Activated gamma-delta T cell (primary cell): ENCODE measurements around the gene ZNF529.
"Not testable (repeated sequence)": the region's sequence is repeated elsewhere in the genome, so short reads cannot be mapped to it uniquely, and the experiment has no call there.

Source experiments
- DNase-seq: peaks from one replicate; lab custom pipeline; 2025; lab: John Stamatoyannopoulos, UW
- total RNA-seq, 2 donors: gene quantifications; one replicate each; lab custom pipeline; 2026; lab: John Stamatoyannopoulos, UW

Gene ZNF529
- 49.5 to 60.7 reads per million in 2 donors for total RNA-seq

DNA sequence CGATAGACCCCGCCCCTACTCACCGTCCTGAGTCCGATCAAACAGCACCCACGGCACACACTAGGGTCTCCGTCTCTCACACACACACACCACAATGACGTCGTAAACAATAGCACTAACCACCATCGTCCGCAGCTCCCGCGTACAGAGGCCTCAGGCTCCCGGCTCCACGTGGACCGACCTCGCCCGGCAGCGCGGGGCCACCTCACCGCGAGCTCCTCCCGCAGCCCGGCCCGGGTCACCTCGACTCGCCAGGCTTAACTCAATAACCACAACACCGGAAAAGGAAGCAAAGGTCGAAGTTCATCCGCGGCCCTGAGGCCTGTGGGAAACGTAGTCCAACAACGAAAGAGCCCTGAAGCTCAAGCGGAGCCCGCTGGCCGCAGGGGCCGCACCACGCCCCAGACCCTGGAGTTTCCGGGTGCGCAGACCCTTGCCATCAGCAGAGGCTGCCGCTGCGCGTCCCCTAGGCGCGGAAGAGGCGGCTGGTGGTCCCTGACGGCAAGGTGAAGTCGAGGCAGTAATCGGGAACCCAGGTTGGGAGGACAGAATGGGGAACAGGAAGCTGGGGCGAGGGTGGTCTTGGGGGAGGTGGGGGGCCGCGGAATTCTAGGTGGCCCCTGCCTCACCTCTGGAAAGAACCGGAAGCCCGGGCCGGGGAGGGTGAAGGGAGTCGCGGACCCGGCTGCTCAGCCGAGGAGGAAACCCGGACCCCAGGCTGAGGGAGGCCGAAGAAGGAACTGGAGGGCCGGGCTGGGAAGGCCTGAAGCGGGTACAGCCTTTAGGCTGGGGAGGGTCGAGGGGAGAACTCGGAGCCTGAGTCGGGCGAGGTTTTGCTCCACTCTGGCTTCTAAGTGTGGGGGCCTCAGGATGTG lies at the start of gene ZNF529:
Gene ZNF529, minus strand, starts transcription at position 273 of the 875 bp plus-strand sequence. CDS start 946 bp downstream, outside the sequence.
- peak; percentile 75 for DNase-seq

DNA sequence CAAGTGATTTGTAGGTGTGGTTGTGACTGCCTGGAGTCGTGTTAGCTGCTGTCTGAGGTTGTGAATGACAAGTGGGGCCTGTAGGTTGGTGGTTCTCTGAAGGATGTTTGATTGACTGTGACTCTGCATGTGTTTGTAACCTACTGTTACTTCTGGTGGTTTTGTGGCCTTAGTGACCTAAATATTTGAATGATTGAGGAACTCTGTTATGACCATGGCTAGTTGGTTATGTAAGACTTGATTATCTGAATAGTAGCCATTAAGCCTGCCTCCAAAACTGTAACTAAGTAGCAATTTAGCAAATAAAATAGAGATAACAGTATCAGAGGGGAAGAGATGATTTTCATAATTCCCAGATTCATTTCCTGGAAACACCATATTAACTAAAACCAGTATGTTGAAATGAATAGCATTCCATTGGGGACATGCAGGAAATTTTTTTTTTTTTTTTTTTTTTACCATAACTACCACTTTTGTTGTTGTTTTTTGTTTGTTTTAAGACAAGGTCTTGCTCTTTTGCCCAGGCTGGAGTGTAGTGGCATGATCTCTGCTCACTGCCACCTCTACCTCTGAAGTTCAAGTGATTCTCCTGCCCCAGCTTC lies 32.9 kb upstream of the ZNF529 start:
- DNase-seq = no peak

DNA sequence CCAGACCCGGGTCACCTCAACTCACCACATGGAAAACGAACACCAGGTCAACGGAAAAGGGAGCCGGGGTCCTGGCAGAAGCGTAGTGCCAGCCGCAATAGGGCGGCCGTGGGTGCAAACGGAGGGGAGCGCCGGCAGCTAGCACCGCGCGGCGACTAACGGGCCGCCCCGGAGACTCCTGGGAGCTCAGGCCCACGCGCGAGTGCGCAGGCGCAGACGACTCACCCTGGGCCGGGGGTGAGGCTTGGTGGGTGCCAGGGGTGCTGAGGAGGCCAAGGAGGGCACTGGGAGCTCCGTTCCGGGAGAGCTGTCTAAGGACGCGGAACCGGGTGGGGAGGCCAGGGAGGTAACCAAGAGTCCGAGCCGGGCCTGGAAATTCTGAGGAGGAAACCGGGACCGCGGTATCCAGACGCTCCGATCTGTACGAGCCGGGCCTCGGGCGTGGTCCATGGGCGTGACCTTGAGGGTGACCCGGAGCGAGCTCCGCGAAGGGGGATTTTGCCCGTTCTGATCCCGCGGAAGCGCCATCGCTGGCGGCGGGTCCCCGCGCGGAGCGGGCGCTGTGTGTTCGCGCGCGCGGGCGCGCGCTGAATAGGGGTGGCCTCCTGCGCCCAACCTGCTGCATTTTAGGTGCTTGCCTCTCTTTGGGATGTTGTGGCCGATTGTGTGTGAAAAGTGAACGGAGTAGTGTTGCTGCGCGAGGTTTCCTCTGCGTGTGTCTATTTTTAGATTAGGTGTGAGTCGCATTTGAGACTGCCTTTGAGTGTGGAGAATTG lies 32.2 kb upstream of the ZNF529 start, which contains the start of gene ZNF382:
Gene ZNF382, plus strand, starts transcription at position 213 of the 776 bp plus-strand sequence. CDS start 4,602 bp downstream, outside the sequence.
- peak; percentile 65 for DNase-seq

DNA sequence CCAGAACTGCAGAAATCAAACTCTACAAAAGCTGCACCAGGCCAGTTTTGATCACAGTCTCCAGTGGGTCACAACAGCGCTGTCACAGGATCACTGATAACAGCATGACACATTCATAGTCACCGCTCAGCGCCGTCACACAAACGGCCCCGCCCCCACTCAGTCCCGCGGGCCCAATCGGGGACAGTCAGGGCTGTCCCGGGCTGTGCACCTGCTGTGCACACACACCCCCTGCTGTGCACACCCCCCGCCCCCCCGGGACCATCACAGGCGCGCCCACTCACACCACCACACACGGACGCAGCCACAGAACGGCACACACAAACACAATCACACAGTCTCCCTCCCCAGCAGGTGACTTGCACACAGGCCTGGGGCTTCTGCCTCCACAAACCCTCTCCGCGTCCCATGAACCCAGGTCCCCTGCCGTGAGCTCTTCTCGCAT lies 31.6 kb upstream of the ZNF529 start:
- peak; percentile 72 for DNase-seq

DNA sequence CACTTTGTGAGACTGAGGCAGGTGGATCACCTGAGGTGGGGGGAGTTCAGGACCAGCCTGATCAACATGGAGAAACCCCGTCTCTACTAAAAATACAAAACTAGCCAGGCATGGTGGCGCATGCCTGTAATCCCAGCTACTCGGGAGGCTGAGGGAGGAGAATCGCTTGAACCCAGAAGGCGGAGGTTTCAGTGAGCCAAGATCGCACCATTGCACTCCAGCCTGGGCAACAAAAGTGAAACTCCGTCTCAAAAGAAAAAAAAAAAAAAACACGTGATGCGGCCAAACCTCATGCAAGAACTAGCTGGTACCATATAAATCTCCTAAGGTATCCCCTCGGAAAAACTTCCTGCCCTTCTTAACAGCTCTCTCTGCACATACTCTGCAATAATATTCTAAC lies 29.6 kb upstream of the ZNF529 start:
- not testable (repeated sequence) for DNase-seq

DNA sequence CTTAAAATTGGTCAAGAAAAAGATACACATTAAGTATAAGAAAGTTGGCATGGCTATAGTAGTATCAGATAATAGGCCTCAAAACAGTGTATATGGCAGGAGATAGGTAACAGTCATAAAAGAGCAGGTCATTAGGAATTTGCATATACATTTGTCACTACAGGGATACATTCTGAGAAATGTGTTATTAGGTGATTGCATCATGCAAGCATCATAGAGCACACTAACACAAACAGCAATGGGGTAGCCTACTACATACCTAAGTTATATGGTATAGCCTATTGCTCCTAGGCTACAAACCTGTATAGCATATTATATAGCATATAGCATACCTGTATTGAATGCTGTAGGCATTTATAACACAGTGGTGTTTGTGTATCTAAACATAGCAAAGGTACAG lies 6.2 kb upstream of the ZNF529 start:
- no peak for DNase-seq

DNA sequence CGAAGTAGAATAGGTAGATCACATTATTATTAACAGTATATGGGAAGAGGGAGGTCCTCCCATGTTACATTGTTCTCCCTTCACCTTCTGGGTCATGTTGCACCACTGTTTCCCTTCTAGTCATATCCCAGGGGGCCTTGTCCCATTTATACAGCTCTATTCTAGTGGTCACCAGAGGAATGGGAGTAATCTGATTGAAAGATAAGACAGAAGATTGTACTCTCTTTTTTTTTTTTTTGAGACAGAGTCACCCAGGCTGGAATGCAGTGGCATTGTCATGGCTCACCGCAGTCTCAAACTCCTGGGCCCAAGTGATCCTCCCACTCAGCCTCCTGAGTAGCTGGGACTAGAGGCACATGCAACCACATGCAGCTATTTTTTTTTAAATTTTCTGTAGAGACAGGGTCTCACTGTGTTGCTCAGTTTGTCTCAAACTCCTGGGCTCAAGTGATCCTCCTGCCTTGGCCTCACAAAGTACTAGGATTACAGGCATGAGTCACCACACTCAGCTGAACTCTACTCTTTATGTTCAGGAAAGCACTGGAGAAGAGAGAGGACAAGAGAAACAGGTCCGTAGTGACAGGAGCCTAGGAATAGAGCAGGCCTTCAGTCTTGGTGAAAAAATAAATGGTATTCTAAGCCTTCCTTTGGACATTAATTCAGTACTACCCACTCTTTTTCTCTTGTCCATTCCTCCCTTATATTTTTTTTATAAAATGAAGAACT lies 4.3 kb upstream of the ZNF529 start:
- DNase-seq = no peak

DNA sequence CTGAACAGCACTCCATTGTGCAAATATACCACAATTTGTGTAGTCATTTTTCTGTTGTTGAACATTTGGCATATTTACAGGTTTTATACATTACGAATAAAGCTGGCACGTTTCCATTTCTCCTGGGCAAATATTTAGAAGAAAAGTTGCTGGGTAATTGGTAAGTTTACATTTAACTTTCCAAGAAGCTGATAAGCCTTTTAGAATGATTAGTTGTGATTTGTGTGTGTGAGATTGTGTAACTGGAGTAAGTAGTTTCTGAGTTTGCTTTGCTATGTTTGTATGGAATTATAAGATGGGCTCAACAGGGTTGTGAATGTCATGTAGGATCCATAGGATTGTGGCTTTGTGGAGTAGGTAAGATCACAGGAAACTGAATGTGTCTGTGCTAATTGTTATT lies 1.6 kb upstream of the ZNF529 start:
- DNase-seq = no peak

DNA sequence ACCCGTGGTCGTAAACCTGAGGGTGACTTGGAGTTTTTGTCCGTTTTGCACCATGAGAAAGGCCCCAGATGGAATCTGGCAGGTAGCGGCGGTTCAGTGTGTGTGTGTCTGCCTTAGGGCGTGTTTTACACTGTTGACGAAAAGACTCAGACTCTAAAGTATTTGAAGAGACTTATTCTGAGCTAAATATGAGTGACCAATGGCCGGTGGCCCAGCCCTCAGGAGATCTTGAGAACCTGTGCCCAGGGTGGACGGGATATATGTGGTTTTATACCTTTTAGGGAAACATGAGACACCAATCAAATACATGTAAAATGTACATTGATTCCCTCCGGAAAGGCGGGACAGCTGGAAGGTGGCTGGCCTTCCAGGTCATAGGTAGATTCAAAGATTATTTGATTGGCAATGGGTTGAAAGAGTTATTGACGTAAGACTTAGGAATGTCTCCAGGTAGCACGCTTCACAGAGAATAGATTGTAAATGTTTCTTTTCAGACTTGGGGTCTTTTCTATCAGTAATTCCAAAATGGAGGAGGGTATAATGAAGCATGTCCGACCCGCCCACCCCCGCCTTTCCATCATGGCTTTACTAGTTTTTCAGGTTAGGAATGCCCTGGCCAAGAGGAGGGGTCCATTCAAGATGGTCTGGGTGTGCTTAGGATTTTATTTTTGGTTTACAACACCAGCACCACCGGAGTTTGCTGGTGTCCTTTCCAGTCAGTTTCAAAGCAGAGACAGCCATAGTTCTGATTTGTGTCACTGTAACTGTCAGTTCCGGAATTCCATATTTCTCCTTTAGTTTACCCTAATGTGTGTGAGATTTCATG lies 1.0 kb upstream of the ZNF529 start:
- no peak for DNase-seq

DNA sequence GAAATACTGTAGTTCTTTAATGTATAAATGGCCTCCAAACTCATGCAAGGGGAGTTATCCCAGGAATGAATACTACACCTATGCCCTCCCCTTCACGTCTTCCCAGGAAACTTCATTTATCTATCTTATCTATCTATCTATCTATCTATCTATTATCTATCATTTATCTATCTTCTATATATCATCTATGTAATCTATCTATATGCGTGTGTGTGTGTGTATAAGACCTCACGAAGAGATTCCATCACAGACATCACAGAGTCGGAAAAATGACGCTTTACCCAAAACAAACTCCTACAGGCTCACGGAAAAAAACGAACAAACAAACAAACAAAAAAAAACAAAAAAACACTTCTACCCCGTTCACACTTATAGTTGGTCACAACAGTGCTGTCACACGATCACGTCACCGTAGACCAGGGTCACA lies 486 bp downstream of the ZNF529 start:
- no peak for DNase-seq

DNA sequence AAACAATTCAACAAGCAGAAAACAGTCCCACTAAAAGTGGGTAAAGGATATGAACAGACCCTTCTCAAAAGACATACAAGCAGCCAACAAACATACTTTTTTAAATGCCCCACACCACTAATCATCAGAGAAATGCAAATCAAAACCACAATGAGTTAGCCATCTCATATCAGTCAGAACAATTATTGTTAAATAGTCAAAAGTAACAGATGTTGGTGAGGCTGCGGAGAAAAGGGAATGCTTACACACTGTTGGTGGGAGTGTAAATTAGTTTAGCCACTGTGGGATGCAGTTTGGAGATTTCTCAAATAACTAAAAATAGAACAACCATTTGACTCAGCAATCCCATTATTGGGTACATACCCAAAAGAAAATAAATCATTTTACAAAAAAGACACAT lies 8.7 kb downstream of the ZNF529 start:
- DNase-seq = no peak

DNA sequence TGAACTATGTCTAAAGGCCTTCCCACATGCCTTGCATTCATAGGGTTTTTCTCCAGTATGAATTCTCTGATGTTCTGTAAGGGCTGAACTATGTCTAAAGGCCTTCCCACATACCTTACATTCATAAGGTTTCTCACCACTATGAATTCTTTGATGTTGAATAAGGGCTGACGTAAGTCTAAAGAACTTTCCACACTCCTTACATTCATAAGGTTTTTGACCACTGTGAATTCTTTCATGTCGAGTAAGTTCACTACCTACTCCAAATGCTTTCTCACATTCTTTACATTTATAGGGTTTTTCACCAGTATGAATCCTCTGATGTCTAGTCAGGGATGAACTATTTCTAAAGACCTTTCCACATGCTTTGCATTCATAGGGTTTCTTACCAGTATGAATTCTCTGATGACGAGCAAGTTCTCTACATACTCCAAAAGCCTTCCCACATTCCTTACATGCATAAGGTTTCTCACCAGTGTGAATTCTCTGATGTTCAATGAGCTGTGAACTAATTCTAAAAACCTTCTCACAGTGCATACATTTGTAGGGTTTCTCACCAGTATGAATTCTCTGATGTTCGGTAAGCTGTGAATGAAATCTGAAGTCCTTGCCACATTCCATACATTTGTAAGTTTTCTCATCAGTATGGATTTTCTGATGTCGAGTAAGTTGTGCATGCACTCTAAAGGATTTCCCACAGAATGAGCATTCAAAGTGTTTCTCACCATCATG lies 25.9 kb downstream of the ZNF529 start:
- DNase-seq = no peak

DNA sequence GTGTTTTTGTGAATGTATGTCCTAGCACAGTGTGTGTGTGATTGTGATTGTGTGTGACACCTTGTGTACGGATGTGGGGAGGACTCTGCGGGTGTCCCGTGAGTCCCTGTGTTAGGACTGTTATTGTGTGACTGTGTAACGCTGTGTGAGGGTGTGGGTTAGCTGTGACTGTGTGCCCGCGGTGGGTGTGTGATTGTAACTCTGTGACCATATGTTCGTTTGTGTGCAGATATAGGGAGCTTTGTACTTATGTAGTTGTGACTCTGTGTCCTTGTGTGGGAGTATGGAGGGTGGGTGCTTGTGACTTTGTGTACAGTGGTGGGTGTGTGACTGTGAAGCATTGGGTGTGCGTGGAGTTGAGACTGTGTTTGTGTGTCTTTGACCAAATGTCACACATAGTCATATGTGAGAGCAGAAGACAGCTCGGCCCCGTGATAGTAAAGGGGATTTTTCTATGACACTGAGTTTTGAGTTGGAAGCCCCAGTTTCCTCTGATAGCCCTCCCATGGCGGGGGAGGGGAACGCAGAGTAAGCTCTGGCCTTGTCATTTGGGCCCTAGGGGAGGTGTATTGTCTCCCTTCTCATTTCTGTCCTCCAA lies 44.1 kb downstream of the ZNF529 start:
- no peak for DNase-seq

DNA sequence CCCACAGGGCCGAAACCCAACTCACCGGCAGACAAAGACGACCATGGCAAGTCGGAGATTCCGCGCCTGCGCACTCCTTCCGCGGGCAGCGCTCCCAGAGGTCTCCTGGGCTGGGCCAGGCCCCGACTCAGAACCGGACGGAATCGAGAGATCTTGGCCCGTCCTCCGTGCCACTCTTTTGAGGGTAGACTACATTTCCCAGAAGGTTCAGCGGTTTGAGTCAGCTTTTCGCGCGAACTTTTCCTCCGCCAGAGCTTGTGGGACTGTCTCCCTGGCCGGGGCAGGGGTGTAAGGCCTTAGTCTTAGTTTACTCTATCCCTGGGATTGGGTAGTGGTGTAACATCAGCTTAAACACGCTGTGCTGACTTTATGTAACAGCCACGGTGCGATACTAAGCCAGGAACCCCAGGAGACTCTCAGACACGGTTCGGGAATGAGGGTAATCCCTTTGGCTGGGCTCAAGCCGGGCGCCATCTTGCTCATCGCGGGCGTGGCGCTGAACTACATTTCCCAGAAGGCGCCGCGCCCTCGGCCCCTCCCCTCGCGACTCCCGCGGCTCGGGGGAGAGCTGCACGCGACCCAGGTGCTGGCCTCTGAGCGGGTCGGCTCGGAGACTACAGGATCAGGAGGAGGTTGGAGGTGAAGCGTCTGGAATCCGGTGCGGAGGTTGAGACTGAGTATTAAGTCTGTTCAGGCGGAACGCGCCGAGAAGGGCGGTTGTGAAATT lies 44.7 kb downstream of the ZNF529 start, which contains the start of gene ZNF260:
Gene ZNF260, minus strand, starts transcription at position 78 of the 727 bp plus-strand sequence. CDS start 13,033 bp downstream, outside the sequence.
- peak; percentile 79 for DNase-seq

DNA sequence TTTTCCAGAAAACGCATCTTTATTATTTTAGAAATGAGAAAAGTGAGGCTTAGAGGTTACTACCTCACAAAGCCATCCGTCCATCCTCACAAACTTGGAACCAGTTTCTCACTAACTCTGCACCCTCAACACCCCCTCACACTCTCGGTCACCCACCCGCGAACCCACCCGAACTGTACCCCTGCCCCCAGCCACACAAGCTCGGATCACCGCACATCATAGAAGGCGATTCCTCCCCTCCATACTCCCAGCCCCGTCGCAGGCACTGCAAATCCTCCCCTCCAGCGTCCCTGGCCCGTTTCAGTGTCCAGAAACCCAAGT lies 45.3 kb downstream of the ZNF529 start:
- no peak for DNase-seq

DNA sequence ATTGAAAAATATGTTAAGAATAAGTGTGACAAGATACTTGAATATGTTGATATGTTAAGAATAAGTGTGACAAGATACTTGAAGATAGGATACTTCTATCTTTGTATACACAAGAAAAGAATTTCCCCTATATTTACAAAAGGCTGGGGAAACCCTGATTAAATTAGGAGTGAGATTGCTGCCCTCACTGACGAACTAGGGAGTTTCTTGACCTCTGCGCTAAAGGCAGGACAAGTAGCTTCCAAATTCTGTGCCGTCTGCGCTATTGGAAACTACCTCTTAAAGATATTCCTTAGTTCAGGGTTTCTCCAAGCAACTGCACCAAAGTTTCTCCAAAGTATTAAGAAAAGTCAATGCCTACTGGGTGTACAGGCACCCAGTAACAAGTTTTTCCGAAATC lies 45.8 kb downstream of the ZNF529 start:
- DNase-seq = no peak

DNA sequence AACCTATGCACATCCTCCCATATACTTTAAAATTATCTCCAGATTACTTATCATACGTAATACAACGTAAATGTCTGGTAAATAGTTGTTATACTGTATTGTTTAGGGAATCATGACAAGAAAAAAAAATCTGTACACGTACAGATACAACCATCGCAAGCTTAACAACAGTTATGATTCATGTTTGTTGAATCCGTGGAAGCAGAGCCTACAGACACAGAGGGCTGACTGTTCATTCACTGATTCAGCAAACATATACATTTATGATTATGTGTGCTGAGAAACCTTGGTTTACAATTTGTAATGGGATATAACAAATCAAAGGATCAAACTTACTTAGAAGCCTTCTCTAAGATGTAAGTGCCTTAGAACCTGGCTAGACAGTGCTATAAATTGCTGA lies 46.5 kb downstream of the ZNF529 start:
- no peak for DNase-seq

DNA sequence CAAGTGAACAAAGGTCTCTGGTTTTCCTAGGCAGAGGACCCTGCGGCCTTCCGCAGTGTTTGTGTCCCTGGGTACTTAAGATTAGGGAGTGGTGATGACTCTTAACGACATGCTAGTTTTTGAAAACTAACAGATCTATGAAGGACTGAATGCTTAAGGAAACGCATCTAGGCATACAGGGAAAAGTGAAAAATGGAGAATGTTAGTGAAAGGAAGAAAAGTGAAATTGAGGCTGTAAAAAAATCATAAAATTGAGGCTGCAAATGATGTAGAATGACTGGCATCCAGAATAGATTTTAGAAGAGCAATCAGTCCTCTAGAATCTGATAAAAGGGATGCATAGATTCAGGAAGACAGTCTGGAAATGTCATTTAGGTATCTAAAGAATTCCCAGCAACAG lies 48.5 kb downstream of the ZNF529 start:
- no peak for DNase-seq
